C4-2B (cell line): ENCODE measurements around the gene GALNT9.
"Not testable (repeated sequence)": the region's sequence is repeated elsewhere in the genome, so short reads cannot be mapped to it uniquely, and the experiment has no call there.

Experiments used
- H3K27ac ChIP-seq: fragments of 450-650 bp; 2 replicates; pipeline ENCODE4 v1.5.1; 2017
- ZFX ChIP-seq: fragments of 450-650 bp; IDR thresholded peaks from 2 replicates; pipeline ENCODE4 v1.6.1; 2017
- TF ChIP-seq, protein P1 (sequence below): fragments of 450-650 bp; conservative IDR thresholded peaks from 2 replicates; pipeline ENCODE4 v1.5.1; 2017; ENCODE audit warnings: mild to moderate bottlenecking

The GALNT9 gene

DNA sequence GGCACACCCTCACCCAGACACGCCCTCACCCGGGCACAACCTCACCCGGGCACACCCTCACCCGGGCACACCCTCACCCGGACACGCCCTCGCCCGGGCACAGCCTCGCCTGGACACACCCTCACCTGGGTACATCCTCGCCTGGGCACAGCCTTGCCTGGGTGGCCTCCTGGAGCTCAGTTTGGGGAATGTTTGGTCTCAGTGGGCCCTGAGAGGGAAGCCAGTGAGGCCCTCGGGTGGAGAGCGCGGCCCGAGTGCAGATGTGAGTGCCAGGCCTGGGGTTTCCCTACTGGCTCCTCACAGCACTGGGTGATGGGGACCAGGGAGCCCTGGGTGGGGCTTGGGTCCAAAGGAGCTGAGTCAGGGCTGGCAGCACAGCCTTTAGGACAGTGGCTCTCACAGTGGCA lies 23.8 kb downstream of the GALNT9 start:
- TF ChIP-seq, protein P1, sequence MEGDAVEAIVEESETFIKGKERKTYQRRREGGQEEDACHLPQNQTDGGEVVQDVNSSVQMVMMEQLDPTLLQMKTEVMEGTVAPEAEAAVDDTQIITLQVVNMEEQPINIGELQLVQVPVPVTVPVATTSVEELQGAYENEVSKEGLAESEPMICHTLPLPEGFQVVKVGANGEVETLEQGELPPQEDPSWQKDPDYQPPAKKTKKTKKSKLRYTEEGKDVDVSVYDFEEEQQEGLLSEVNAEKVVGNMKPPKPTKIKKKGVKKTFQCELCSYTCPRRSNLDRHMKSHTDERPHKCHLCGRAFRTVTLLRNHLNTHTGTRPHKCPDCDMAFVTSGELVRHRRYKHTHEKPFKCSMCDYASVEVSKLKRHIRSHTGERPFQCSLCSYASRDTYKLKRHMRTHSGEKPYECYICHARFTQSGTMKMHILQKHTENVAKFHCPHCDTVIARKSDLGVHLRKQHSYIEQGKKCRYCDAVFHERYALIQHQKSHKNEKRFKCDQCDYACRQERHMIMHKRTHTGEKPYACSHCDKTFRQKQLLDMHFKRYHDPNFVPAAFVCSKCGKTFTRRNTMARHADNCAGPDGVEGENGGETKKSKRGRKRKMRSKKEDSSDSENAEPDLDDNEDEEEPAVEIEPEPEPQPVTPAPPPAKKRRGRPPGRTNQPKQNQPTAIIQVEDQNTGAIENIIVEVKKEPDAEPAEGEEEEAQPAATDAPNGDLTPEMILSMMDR = no peak
- TF ChIP-seq ZFX = no peak
- H3K27ac ChIP-seq = no peak overlapping the region

DNA sequence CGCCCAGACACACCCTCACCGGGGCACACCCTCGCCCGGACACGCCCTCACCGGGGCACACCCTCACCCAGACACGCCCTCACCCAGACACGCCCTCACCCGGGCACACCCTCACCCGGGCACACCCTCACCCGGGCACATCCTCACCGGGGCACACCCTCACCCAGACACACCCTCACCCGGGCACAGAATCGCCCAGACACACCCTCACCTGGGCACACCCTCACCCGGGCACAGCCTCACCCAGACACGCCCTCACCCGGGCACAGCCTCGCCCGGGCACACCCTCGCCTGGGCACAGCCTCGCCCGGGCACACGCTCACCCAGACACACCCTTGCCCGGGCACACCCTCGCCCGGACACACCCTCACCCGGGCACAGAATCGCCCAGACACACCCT lies 24.5 kb downstream of the GALNT9 start:
- not testable (repeated sequence) for H3K27ac ChIP-seq

DNA sequence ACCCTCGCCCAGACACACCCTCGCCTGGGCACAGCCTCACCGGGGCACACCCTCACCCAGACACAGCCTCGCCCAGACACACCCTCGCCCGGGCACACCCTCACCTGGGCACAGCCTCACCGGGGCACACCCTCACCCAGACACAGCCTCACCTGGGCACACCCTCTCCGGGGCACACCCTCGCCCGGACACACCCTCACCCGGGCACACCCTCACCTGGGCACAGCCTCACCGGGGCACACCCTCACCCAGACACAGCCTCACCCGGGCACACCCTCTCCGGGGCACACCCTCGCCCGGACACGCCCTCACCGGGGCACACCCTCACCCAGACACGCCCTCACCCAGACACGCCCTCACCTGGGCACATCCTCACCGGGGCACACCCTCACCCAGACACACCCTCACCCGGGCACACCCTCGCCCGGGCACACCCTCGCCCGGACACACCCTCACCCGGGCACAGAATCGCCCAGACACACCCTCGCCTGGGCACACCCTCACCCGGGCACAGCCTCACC lies 25.5 kb downstream of the GALNT9 start:
- not testable (repeated sequence) for H3K27ac ChIP-seq

DNA sequence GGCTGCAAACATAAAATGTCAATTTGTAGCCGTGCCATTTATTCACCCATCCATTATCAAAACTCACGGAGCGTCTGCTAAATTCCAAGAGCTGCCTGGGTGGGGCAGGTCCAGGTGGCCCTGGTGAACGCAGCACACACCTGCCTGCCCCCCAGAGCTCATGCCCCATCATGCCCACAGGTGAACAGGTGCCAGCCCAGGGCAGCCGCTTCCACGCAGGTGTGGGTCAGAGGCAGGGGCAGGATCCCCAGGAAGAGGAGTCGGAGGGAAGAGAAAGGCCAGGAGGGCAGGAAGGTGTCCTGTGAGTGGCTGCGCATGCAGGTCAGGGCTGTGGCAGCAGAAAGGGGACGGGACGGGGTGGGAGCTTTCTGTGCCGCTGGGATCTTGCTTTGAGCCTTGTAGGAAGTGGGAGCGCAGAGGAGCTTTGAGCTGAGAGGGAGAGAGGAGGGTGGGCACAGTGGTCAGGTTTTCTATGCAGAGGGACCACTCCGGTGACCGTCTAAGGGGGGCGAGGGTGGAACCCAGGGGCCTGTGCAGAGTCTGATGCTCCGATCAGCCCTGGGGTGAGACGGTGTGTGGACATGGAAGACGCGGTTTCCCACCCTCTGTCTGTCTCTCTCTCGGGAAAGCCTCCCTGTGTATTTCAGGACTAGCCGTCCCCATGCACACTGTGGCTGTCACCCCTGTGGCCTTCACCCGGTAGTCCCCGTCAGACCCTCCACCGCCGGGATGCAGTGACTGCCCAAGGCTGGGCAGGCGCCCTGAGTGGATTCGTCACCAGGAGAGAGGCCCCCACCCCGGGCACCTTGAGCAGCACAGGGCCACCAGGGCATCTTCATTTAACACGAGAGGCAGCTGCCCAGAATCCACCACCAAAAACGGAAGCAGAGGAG lies 26.7 kb downstream of the GALNT9 start:
- TF ChIP-seq, protein P1 = no peak
- TF ChIP-seq ZFX = no peak
- no peak overlapping the region for H3K27ac ChIP-seq

DNA sequence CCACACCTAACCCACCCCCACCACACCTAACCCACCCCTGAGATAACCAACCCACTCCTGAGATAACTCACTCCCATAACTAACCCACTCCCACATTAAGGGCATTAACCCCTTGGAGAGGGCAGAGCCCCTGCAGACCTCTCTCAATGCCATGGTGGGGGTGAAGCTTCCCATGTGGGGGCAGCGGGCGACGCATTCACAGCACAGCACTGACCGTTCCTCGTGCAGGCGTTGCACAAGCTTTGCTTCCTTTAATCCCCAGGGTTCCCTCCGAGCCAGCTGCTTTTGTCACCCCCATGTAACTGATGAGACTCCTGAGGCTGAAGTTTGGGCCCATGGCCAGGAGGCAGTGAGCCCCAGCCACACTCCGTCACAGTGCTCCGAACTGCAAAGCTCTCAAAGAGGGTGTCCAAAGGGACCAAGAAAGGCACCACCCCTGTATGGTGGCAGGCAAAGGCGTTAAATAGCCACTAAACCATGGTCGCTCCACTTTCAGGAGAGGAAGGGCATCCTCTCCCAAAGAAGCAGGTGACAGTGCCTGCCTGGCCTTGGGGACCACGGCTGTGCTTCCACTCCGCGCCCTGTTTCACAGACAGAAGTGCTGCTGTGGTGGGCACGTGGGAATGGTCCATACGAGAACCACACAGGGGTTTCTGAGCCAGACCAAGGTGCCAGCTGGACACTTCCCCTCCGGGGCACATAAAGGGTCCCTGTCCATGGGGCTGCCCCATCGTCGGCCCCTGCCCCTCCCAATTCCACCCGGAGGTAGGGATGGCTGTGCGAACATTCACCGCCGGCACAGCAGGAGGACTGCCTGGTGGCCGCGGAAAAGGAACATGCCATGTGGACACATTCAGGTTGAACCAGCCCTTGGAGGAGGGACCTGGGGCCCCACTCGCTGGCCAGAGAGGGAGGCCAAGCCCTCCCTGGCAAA lies 28.3 kb downstream of the GALNT9 start:
- no peak overlapping the region for H3K27ac ChIP-seq
- TF ChIP-seq, protein P1 = no peak
- TF ChIP-seq ZFX = no peak

DNA sequence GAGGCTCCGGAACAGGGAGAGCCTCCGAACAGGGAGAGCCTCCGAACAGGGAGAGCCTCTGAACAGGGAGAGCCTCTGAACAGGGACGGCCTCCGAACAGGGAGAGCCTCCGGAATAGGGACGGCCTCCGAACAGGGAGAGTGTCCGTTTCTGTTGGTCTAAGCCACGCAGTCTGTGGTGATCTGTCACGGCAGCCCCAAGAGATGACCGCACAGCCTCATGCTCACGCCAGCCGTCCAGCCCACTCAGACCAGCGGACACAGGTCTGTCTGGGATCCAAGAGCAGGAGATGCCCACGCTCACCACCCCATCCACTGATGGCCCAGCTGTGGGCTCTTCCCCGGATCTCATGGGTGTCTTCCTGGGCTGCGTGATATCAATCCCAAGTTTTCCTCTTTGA lies 33.3 kb downstream of the GALNT9 start:
- no peak overlapping the region for H3K27ac ChIP-seq
- TF ChIP-seq, protein P1 = no peak
- no peak for TF ChIP-seq ZFX

DNA sequence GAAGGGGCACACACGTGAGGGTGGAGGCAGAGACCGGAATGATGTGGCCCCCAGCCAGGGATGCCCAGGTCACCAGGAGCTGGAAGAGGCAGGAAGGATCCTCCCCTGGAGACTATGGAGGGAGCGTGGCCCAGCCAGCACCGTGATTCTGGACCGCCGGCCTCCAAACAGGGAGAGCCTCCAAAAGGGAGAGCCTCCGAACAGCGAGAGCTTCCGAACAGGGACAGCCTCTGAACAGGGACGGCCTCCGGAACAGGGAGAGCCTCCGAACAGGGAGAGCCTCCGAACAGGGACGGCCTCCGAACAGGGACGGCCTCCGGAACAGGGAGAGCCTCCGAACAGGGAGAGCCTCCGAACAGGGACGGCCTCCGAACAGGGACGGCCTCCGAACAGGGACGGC lies 33.8 kb downstream of the GALNT9 start:
- not testable (repeated sequence) for H3K27ac ChIP-seq

DNA sequence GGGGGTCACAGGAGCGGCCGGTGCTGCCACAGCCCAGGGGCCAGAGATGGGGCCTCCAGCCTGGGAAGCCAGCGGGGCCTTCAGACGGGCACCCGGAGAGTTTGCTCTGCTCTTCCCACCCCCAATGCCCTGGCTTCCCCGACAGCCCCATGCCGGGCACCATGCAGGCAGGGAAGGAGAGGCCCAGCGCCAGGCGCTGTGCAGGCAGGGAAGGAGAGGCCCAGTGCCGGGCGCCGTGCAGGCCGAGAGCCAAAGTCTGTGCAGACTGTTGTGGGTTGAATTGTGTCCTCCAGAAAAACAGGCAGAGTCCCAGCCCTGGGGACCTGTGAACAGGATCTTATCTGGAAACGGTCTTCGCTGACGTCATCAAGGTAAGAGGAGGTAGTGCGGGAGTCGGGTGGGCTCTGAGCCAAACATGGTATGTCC lies 34.3 kb downstream of the GALNT9 start:
- TF ChIP-seq, protein P1 = no peak
- no peak for TF ChIP-seq ZFX
- no peak overlapping the region for H3K27ac ChIP-seq
